Femur (tissue), 1 donor: Measurements from ENCODE around the gene ZBTB40.

Source experiments
- DNase-seq: peaks from one replicate; pipeline ENCODE4 v3.0.0-alpha.2; 2017

ZBTB40 gene

DNA sequence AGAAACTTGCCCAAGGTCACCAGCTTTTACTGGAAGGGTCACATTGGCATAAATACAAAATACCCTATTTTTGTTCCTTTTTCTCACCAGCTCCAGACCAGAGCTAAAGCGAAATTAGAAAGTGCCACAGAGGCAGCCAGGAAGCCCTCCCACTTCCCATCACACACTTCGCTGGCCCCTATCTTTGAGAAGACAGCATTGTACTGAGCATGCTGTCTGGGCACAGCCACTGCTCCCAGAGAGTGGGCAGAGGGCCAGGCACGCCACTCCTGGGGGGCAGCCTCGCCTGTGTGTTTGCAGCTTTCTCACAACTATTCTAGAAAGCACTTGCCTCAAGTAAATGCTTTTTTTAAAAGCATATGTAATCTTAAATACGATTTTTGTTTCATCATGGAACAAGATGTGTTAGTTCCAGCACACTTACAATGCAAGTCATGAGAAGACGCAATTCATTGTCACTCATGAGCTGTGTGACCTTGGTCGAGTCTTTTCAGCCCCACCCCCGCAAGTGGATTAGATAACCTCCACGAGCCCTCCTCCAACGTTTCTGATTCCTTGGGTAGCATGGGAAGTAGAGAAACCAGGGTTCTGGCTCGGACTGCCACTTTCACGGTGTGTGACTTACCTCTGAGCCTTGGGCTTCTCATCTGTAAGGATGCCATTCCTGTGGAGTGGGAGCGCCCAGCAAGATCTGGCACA lies 85.9 kb downstream of the ZBTB40 start:
- DNase-seq = no peak

DNA sequence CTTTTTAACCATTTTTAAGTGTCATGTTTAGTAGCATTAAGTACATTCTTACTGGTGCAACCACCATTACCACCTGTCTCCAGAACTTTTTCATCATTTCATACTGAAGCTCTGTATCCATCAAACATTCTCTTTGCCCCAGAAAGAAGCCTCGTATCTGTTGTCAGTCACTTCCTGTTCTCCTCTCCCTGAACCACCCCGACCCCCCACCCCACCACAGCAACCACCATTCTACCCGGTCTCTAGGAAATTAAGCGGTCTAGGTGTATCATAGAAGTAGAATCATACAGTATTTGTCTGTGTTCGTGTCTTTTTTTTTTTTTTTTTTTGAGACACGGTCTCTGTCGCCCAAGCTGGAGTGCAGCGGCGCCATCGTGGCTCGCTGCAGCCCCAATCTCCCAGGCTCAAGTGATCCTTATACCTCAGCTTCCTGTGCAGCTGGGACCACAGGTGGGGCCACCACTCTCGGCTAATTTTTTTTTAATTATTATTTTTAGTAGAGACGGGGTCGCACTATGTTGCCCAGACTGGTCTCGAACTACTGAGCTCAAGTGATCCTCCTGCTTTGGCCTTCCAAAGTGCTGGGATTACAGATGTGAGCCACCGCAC lies 88.0 kb downstream of the ZBTB40 start:
- DNase-seq = no peak

DNA sequence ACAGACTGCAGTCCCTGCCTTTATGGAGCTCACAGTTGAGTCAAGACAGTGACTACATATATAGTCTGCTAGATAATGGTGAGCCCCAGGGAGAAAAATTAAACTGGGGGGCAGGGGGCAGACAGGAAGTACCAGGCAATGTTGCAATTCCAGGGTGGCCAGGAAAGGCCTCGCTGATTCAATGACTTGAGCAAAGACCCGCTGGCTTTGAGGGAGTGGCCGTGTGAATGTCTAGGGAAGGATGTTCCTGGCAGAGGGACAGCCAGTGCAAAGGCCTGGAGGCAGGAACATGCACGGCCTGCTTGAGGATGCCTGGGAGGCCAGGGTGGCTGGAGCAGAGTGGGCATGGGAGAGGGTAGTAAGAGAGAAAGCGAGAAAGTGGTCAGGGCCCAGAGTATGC lies 88.7 kb downstream of the ZBTB40 start:
- no peak for DNase-seq

DNA sequence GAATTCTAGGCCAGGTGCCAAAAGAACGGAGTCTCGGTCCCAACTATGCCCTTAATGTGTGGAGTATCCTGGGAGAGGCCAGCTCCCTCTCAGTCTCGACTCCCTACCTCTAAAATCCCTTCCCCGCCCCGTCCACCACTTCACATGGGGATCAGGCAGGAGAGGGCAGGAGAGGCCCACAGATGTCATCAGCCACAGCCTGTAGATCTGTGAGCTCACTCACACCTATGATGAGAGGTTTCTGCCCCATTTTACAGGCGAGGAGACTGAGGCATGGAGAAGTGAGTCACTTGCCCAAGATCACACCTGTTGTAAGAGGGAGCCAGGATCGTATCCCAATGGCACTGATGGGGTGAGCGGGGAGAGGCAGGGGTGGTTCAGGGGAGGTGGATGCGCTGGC lies 91.2 kb downstream of the ZBTB40 start:
- DNase-seq = no peak

DNA sequence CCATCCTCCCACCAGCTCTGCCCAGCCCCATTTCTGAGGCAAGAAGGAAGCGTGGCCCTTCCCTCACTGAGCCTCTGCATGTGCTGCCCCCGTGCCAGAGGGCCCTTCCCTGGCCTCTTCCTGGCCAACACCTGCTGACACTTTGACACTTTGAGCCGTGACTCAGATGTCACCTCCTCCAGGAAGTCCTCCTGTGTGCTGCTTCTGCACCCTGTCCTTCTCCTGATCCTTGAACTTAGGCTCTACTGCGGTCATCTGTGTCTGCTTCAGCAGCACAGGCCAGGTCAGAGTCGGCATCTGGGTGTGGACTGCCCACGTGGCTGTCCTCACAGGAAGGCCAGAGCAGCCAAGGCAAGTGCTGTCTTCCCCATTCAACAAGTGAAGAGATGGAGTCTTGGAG lies 92.0 kb downstream of the ZBTB40 start:
- DNase-seq = no peak

DNA sequence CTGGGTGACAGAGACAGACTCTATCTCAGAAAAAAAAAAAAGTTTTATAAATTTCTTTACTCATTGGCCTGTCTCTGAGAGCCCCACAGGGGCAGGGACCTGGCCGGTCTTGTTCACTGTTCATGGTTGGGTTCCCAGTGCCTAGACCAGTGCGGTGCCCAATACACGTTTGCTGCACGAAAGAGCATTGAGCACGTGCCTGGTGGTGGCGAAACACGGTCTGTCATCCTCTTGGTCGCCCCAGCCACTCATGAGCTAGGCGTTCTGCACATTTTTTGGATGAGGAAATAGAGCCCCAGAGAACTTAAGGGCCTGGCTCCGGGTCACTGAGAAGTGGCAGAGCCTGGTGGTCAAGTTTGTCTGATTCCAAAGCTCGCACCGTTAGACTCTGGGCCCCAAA lies 93.0 kb downstream of the ZBTB40 start:
- DNase-seq = no peak

DNA sequence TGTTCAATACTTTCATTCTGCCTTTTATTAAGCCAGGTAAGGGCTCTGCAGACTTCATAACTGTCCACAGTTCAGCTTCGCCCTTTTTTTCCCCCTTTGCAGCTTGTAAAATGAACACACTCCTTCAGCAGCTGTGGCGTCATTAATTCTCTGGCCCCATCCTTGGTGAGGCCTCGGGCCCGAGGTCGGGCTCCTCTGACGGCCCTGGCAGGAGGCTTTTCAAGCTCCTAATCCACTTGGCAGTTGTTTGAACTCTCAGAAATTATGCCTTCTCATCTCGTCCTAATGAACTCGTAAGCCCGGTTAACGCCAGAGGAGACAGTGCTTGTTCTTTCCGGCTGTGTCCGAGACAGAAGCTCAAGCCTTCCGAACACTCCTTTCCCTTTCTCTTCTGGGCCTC lies 93.5 kb downstream of the ZBTB40 start:
- DNase-seq = no peak

DNA sequence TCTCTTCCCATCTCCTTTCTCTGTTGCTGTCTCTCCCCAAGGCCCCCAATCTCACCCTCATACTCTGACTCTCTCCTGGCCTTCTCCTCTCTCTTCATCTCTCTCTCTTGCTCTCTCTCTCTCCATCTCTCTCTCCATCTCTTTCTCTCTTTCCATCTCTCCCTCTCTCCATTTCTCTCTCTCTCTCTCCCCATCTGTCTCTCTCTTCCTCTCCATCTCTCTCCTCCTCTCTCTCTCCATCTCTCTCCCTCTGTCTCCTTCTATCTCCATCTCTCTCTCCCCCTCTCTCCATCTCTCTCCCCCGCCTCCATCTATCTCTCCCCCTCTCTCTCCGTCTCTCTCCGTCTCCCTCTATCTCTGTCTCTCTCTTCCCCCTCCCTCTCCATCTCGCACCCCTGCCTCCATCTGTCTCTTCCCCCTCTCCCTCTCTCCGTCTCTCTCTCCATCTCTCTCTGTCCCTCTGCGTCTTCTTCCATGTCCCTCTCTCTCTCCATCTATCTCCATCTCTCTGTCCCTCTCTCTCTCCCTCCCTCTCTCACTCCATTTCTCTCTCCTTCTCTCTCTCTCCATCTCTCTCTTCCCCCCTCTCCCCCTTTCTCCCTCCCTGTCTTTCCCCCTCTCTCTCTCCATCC lies 95.7 kb downstream of the ZBTB40 start:
- no peak for DNase-seq

DNA sequence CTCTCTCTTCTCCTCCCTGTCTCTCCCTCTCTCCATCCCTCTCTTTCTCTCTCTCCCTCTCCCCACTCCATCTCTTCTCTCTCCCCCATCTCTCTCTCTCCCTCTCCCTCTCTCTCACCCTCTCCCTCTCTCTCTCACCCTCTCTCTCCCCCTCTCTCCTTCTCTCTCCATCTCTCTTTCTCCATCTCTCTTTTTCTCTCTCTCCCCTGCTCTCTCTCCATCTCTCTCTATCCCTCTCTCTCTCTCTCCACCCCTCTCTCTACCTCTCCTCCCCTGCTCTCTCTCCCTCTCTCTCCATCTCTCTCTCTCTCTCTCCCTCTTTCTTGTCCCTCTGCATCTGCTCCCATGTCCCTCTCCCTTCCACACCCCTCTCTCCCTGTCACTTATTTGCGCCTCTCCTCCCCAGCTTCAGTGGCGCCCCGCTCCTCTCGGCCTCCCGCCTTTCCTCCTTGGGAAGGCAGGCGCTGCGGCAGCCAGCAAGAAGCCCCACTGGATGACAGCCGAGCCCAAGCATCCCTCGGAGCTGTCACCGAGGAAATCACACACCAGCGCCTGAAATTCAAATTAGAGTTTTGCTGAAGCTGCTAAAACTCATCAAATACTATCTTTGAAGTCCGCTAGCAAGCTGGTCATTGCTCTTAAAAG lies 96.3 kb downstream of the ZBTB40 start:
- DNase-seq = no peak

DNA sequence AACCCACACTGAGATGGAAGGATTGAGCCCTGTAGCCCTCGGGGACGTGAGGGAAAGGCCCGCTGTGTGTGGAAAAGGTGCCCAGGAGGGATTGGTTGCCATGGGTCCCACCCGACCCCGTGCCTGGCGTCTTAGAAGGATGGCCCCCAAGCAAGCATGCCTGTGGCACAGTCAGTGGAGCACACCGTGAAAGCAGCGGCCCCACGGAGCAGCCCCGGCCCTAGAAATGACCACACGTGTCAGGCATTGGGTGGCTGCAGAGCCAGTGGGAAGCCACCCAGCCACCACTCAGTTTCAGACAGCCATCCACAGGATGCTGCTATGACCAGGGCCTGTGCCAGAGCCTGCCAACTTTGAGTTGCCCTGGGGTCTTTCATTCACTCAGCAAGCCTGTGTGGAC lies 98.4 kb downstream of the ZBTB40 start:
- no peak for DNase-seq

DNA sequence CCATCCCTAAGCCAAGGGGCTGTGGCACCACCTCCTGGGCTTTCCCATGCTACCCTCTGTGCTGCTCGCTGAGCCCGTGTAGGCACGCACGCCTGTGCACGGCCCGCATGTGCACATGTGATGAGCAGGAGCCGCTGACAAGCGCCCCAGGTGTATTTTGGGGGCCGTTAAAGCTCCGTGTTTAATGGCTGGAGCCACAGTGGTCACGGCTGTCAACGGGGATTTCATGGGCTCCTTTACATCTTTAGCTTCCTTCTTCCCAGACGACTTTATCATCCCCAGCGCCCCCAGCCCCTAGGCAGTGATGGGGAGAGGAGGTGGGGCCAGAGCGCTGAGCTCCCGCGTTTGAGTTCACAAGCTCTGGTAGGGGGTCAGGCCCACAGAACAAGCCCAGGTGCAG lies 99.9 kb downstream of the ZBTB40 start:
- DNase-seq = no peak

DNA sequence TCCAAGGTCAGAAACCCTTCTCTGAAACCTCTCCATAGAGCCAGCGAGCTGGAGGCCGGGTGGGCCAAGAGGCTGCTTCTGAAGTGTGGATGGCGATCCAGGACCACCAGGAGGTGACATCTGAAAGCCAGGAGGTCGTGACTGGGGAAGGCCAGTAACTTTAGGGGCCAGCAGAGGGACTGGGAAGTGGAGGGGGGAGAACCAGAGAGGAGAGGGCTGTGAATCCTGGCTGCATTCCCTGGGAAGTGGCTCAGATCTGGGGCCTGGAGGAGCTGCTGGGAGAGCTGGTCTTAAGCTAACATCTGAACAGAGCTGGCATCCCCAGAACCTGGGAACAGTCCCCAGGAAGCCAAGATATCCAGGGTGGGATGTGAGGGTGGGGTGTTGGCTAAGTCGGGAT lies 100.4 kb downstream of the ZBTB40 start:
- DNase-seq = no peak

DNA sequence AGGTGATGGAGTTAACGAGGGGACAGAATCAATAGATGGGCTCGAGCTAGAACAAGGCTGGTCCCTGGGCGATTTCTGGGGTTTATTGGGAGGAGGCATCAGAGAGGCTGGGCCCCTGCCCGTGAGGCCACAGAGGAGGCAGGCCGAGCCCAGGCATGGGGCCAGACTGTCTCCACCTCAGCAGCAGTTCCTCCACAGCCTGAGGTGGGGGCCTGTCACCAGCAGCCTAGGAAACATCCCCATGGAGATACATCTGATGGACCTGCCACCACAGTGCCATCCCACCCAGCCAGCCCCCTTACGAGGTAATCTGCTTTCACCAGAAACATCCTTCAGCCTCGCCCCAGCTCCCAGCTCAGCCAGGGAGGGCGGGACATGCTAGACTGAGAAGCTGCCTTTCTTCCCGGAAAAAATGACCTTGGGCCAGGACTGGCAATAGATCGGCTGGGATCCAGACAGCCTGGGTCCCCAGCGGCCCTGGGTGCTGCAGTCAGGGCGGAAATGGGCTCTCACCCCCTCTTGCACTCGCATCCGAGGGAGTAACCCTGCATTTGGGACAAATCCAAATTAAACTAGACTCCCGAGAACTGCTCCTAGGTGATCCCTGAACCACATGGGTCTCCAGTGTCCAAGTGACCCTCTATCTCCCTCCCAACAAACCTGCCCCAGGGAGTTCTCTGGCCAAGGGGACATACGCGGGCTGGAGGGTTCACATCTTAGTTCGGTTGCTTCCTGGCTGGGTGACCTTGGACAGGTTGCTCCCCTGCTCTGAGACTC lies 101.6 kb downstream of the ZBTB40 start:
- DNase-seq = no peak

DNA sequence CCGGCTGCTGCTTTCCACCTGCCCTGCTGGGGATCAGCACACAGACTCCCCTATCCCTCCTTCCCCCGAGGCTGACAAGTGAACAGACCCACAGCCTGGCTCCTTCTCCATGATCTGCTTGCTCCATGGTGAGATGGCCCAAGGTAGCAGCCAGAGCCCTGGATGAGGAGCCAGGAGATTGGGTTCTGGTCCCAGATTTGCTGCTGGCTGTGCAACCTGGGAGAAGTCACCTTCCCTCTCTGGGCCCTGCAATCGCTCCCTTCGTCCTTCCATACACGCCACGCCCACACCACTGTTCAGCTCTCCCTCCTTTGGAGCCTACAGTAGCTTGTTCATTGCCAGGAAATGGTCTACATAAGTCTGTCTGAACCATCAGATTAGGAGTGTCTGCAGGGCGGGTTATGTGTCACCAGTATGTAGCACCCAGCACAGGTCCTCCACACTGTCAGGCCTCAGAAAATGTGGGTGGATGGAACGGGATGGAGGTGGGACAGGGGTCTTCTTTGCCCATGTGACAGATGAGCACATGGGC lies 102.4 kb downstream of the ZBTB40 start:
- no peak for DNase-seq

DNA sequence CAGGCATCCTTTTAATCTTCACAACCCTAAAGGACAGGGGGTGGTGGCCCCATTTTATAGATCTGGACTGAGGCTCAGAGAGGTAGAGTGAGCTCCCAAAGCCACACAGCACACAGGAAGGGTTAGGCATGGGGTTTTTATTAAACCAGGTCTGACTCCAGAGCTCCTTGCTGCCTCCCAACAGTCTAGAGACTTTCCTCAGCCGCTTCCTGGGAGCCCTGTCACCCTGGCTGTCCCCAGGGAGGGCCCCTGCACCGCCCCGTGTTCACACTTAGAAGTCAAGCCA lies 103.7 kb downstream of the ZBTB40 start:
- DNase-seq = no peak

DNA sequence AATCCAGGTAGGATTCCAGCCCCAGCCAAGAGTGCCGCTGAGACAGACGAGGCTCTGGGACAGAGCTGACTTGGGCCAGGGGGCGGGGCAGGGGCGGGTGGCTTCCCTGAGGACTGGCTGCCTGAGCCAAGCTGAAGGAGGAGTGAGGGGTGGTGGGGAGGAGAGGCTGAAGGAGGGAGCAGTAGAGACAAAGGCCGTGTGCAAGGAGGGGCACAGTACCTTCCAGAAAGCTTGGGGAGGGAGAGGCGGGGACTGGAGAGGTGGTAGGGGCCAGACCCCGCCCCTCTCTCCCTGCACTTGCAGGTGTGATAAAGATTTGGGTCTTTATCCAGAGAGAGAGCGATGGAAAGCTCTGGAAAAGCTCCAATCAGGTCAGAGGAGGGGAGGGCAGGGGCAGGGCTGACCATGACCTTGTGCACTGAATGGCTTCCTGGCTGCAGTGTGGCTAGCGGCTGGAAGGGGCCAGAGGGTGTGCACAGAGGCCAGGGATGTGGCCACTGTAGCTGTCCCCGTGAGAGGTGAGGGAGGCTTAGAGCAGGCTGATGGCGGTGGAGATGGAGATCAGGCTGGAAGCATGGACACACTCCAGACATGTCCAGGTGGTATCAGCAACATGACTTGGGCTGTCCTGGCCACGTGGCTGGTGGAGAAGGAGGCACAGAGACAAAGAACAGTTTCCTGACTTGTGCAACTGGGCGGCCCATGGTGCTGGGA lies 104.9 kb downstream of the ZBTB40 start:
- no peak for DNase-seq

DNA sequence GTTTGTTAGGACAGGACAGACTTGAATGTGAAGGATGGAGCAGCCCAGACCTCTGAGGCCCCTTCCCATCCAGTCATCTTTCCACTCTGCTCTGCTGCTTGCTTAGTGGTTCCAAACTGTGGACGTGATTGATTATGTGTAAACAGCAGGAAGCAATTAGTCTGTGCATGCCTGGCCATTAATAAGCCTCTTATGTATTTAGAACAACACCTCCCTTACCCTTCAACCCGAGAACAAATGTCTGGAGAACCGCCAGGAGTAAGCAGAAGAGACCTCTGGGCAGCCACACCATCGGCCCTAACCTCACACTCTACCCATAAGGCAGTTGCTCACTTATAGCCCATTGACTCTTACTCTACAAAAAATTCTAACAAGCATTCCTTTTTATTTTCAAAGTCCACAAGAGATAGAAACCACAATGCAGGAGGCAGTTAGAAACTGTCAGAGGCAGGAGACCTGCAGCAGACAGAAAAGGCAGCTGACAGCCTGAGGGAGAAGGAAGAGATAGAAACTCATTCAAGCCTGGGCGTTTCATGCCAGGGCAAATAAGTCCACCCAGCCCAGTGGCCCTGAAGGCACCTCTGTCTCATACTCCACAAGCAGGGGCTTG lies 105.8 kb downstream of the ZBTB40 start:
- no peak for DNase-seq

DNA sequence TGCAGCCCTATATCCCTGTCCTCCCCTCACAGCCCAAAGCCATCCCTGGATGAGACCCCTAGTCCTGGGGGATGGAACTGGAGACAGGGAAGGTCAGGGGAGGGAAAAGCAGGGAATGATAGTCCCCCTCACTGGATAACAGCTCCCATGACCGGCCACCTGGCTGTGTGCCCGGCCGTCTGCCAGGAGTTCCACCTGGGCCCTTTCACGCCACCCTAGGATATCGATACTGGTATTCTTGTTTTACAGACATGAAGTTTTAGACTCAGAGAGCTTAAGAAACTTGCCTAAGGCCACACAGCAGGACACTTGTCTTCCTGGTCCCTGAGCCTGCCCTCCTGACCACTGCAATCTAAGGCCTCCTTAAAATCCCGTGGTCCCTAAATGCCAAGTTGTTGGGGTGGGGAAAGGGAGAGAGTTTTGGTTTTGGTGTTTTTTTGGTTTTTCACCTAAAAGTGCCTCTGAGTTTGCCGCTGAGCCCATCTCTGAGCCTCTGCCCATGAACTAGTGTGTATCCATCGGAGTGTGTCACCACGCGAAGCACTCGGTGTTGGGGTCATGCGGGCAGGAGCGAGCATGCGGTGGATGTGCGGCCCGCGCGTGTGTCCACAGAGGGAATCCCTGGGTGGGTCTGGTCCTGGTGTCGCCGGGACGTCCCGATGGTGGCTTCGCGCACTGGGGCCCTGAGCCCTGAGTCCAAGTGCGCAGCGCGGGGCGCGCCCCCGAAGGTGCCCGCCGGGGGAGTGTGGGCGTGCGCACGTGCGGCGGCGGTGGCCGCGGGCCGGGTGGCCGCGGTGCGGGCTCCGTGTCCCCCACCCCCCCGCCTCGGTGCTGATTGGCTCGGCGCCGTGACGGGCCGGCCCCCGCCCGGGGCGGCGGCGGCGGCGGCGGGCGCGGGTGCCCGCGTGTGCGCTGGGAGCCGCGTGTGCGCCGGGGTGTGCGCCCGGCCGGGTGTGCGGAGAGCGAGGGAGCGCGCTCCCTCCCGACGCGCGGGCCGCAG lies 111.2 kb downstream of the ZBTB40 start, which contains the start of gene EPHA8:
Gene EPHA8 (plus strand): TSS at position 906 of the 1,000 bp plus-strand sequence. CDS start 147 bp downstream, outside the sequence.
- DNase-seq = no peak

DNA sequence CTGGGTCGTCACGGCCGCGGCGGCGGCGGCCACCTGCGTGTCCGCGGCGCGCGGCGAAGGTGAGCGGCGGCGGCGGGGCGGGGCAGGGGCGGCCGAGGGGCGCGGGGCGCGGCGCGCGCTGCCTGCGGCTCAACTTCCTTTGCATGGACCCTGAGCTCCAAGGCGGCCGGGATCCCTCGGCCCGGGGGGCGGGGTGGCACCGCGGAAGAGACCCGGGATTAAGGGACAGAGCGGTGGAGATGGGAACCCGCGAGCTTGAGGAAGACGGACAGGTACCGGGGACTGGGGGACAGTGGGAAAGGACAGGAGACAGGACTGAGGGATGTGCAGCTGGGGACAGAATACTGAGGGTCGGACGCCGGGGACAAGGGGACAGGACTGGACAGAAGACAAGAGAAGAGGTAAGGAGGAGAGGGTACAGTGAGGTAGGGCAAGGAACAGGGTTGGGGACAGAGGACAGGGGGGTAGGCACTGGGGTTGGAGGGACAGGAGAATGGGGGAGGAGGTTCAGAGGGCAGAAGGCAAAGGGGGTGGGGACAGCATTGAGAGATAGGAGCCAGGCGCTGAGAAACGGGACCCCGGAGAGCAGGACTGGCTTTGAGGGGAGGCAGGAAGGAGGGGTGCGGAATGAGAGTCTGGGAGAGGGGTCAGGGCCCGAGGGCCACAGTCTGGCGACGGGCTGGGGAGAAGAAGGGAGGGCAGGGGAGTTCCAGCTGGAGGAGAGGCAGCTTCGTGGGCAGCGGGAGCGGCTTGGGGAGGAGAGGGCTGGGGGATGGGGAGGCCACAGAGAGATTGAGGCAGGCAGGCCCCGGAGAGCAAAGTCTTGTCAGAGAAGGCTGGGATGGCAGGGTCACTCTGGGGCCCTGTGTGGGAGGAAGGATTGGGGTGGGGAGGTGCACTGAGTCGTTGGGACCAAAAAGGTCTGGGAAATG lies 112.3 kb downstream of the ZBTB40 start:
- no peak for DNase-seq
